ENCODE results near the gene CCNY. TPM values are rescaled to one million over a fixed set of nuclear protein-coding genes. Genes with fewer than 3 reads are reported as not detected.

Gene CCNY
- total and polyA plus RNA-seq, 2 experiments from 2014 or later = 51.5 to 55.8 TPM

GRCh38 chr10:35341521-35341920 is 5.2 kb downstream of the CCNY start:
- 88% methylated on average over 4 of the region's 4 CpGs for WGBS (ENCODE audit: low lambda C conversion rate, missing lambda C conversion rate)
- H3K27ac ChIP-seq = no peak overlapping the region
- H2AFZ ChIP-seq = no peak overlapping the region
- no peaks in the 10 kb centered on the region for H3K9me3 ChIP-seq (ENCODE audit: low read depth)
- no peak overlapping the region for H3K4me3 ChIP-seq
- no peaks in the 10 kb centered on the region for H3K9me2 ChIP-seq (replicated peaks; ENCODE audit: insufficient read depth)
- no peak for DNase-seq (ENCODE audit: low spot score)
- TF ChIP-seq EZH2phosphoT487 (IDR thresholded peaks at IDR 0.05; ENCODE audit: low read depth, severe bottlenecking, unreplicated experiment) (no peak), EZH2 (IDR thresholded peaks at IDR 0.05; ENCODE audit: borderline replicate concordance) (no peak), CTCF (IDR thresholded peaks at IDR 0.05; ENCODE audit: poor library complexity) (no peak)
- no peak overlapping the region for H3K4me2 ChIP-seq
- H3K4me1 ChIP-seq (ENCODE audit: insufficient read depth) = peaks cover 30% of the 10 kb centered on the region
- H4K20me1 ChIP-seq (ENCODE audit: insufficient read depth, poor library complexity, severe bottlenecking) = peaks cover 67% of the 10 kb centered on the region
- no peaks in the 10 kb centered on the region for H3K36me3 ChIP-seq (replicated peaks; ENCODE audit: insufficient read depth, low read depth)
- H3K79me2 ChIP-seq = peaks cover 97% of the 10 kb centered on the region
- no peaks in the 10 kb centered on the region for H3K27me3 ChIP-seq

- peaks cover 100% of the 10 kb centered on the region for H3K79me2 ChIP-seq
- no peaks in the 10 kb centered on the region for H3K36me3 ChIP-seq (replicated peaks; ENCODE audit: insufficient read depth, low read depth)
- no peaks in the 10 kb centered on the region for H3K9me3 ChIP-seq (ENCODE audit: low read depth)
- no peaks in the 10 kb centered on the region for H3K9me2 ChIP-seq (replicated peaks; ENCODE audit: insufficient read depth)
- H3K27me3 ChIP-seq = no peaks in the 10 kb centered on the region
- WGBS (ENCODE audit: low lambda C conversion rate, missing lambda C conversion rate) = 87% methylated on average over 5 of the region's 5 CpGs
- no peak overlapping the region for H3K4me3 ChIP-seq
- no peak for DNase-seq (ENCODE audit: low spot score)
- TF ChIP-seq EZH2phosphoT487 (IDR thresholded peaks at IDR 0.05; ENCODE audit: low read depth, severe bottlenecking, unreplicated experiment) (no peak), EZH2 (IDR thresholded peaks at IDR 0.05; ENCODE audit: borderline replicate concordance) (no peak), CTCF (IDR thresholded peaks at IDR 0.05; ENCODE audit: poor library complexity) (no peak)
- H3K4me1 ChIP-seq (ENCODE audit: insufficient read depth) = peaks cover 34% of the 10 kb centered on the region
- no peak overlapping the region for H2AFZ ChIP-seq
- no peak overlapping the region for H3K4me2 ChIP-seq
- H4K20me1 ChIP-seq (ENCODE audit: insufficient read depth, poor library complexity, severe bottlenecking) = peaks cover 73% of the 10 kb centered on the region
- H3K27ac ChIP-seq = no peak overlapping the region
Measured at GRCh38 chr10:35342183-35342753, 6.0 kb downstream of the CCNY start.

- Histone ChIP-seq H4K20me1 (ENCODE audit: insufficient read depth, poor library complexity, severe bottlenecking) (peaks cover 75% of the 10 kb centered on the region), H3K4me1 (ENCODE audit: insufficient read depth) (peaks cover 35% of the 10 kb centered on the region), H3K36me3 (replicated peaks; ENCODE audit: insufficient read depth, low read depth) (no peaks in the 10 kb centered on the region), H3K4me3 (no peak overlapping the region), H3K9me2 (replicated peaks; ENCODE audit: insufficient read depth) (no peaks in the 10 kb centered on the region), H3K27me3 (no peaks in the 10 kb centered on the region), H3K4me2 (no peak overlapping the region), H3K79me2 (peaks cover 100% of the 10 kb centered on the region), H3K27ac (no peak overlapping the region), H3K9me3 (ENCODE audit: low read depth) (no peaks in the 10 kb centered on the region), H2AFZ (no peak overlapping the region)
- no peak for DNase-seq (ENCODE audit: low spot score)
- TF ChIP-seq CTCF (IDR thresholded peaks at IDR 0.05; ENCODE audit: poor library complexity) = no peak
Measured at GRCh38 chr10:35343739-35344138, 7.4 kb downstream of the CCNY start.

- Histone ChIP-seq H3K9me3 (ENCODE audit: low read depth) (no peaks in the 10 kb centered on the region), H4K20me1 (ENCODE audit: insufficient read depth, poor library complexity, severe bottlenecking) (peaks cover 76% of the 10 kb centered on the region), H3K9me2 (replicated peaks; ENCODE audit: insufficient read depth) (no peaks in the 10 kb centered on the region), H3K36me3 (replicated peaks; ENCODE audit: insufficient read depth, low read depth) (no peaks in the 10 kb centered on the region), H3K27ac (no peak overlapping the region), H3K4me1 (ENCODE audit: insufficient read depth) (peaks cover 39% of the 10 kb centered on the region), H3K79me2 (peaks cover 100% of the 10 kb centered on the region), H3K4me3 (no peak overlapping the region), H3K4me2 (no peak overlapping the region), H3K27me3 (no peaks in the 10 kb centered on the region), H2AFZ (no peak overlapping the region)
- WGBS (ENCODE audit: low lambda C conversion rate, missing lambda C conversion rate) = 96% methylated on average over 5 of the region's 5 CpGs
- no peak for DNase-seq (ENCODE audit: low spot score)
- TF ChIP-seq EZH2phosphoT487 (IDR thresholded peaks at IDR 0.05; ENCODE audit: low read depth, severe bottlenecking, unreplicated experiment) = no peak
- no peak for TF ChIP-seq EZH2 (IDR thresholded peaks at IDR 0.05; ENCODE audit: borderline replicate concordance)
- no peak for TF ChIP-seq CTCF (IDR thresholded peaks at IDR 0.05; ENCODE audit: poor library complexity)
Measured at GRCh38 chr10:35345383-35345742, 9.1 kb downstream of the CCNY start.

Measured in hepatocyte (in vitro differentiated cells).